HepG2 (cell line): ENCODE data around the gene NLRP12. TPM values are rescaled to one million over a fixed set of nuclear protein-coding genes. Genes with fewer than 3 reads are reported as not detected.
"Not testable (repeated sequence)": the region's sequence is repeated elsewhere in the genome, so short reads cannot be mapped to it uniquely, and the experiment has no call there.

ENCODE experiments used
- ATAC-seq: fragments of 200-7000 bp; cut with Tn5 transposase; 3 replicates; pipeline ENCODE4 v1.9.1; 2020; ENCODE audit warnings: mild to moderate bottlenecking, moderate library complexity
- BruUV-seq: library from RNA; stranded (reverse); fragments of 400-500 nt; replicated peaks from 2 replicates; lab custom pipeline; 2021; lab: Mats Ljungman, UMichigan
- CTCF ChIA-PET: fragments of 300-600 bp; formaldehyde crosslinking; extraction: SDS; loops from one replicate; lab custom pipeline; 2021; ENCODE audit warnings: low total read pairs, inconsistent platforms, low intra/inter-chr PET ratio; lab: Yijun Ruan, JAX
- POLR2A ChIA-PET: fragments of 350-600 bp; sonication (Branson Sonifier 250); formaldehyde crosslinking; loops from one replicate; lab custom pipeline; 2020; ENCODE audit warnings: antibody characterized with exemption, inconsistent platforms; lab: Yijun Ruan, JAX
- DNase-seq: peaks from one replicate; pipeline ENCODE4 v3.0.0-alpha.2; 2015; ENCODE audit warnings: low spot score
- FAIRE-seq: peaks from 3 replicates; lab custom pipeline; 2011; peaks lifted over from hg19 to GRCh38; lab: Jason Lieb, UNC
- H2AFZ ChIP-seq: one replicate; pipeline ENCODE4 v1.6.1; 2011; ENCODE audit warnings: low read length, inconsistent platforms
- H3K27ac ChIP-seq: fragments of 300-600 bp; 3 replicates; pipeline ENCODE4 v1.8.0; 2011; ENCODE audit warnings: mixed run types, mild to moderate bottlenecking, mixed read lengths, low read length, inconsistent platforms; ENCODE audit not compliant: insufficient read depth; ENCODE audit errors: extremely low read length
- H3K27me3 ChIP-seq, 2 experiments: fragments of 200-600 bp in 1 of 2; 2 replicates in 1 of 2; 3 replicates in 1 of 2; pipeline versions ENCODE4 v1.6.0 to v1.8.0; 2011; ENCODE audit warnings: low read length in 2 of 2, mild to moderate bottlenecking in 2 of 2, moderate library complexity in 2 of 2, inconsistent platforms in 1 of 2; ENCODE audit not compliant: insufficient read depth in 2 of 2, control insufficient read depth in 1 of 2
- H3K36me3 ChIP-seq, 2 experiments: fragments of 200-600 bp in 1 of 2; replicated peaks in 1 of 2; 2 replicates in 1 of 2; 3 replicates in 1 of 2; pipeline versions ENCODE4 v1.5.1 to v1.8.0; 2011; ENCODE audit warnings: low read length in 2 of 2, inconsistent platforms in 1 of 2; ENCODE audit not compliant: insufficient read depth in 2 of 2, control insufficient read depth in 1 of 2
- H3K4me1 ChIP-seq: 2 replicates; pipeline ENCODE4 v1.5.1; 2012; ENCODE audit warnings: low read length, inconsistent platforms; ENCODE audit not compliant: insufficient read depth
- H3K4me2 ChIP-seq: 2 replicates; pipeline ENCODE4 v1.6.0; 2011; ENCODE audit warnings: low read depth, low read length, inconsistent platforms
- H3K4me3 ChIP-seq, 3 experiments: fragments of 200-600 bp in 1 of 3; sonication (generic), shearing (Covaris generic) in 1 of 3; replicated peaks in 1 of 3; 2 replicates each; pipeline ENCODE4 v1.5.1; 2011 to 2016; ENCODE audit warnings: low read length in 3 of 3, inconsistent platforms in 2 of 3, low read depth in 2 of 3, mild to moderate bottlenecking in 2 of 3, control low read depth in 1 of 3, mixed read lengths in 1 of 3; ENCODE audit not compliant: insufficient read depth in 1 of 3
- H3K79me2 ChIP-seq: one replicate; pipeline ENCODE4 v1.6.1; 2011; ENCODE audit warnings: low read length, inconsistent platforms; ENCODE audit not compliant: insufficient read depth
- H3K9ac ChIP-seq: 2 replicates; pipeline ENCODE4 v1.6.0; 2011; ENCODE audit warnings: mild to moderate bottlenecking, low read depth, low read length, inconsistent platforms; ENCODE audit not compliant: insufficient read depth
- H3K9me3 ChIP-seq: 2 replicates; pipeline ENCODE4 v1.5.1; 2012; ENCODE audit warnings: mild to moderate bottlenecking, low read length
- H4K20me1 ChIP-seq: 2 replicates; pipeline ENCODE4 v1.6.0; 2011; ENCODE audit warnings: inconsistent platforms, mild to moderate bottlenecking, low read length, moderate library complexity; ENCODE audit not compliant: insufficient read depth
- ISX ChIP-seq: sonication (generic); formaldehyde crosslinking; conservative IDR thresholded peaks from 2 replicates; pipeline ENCODE4 v1.5.0; 2020; ENCODE audit warnings: missing genetic modification reagents
- POLR2A ChIP-seq, 2 experiments: IDR thresholded peaks; 2 replicates each; pipeline ENCODE4 v1.6.1; 2011; ENCODE audit warnings: low read depth in 2 of 2, low read length in 2 of 2, mild to moderate bottlenecking in 1 of 2, moderate library complexity in 1 of 2; ENCODE audit not compliant: insufficient read depth in 1 of 2
- POLR2AphosphoS2 ChIP-seq: IDR thresholded peaks from 2 replicates; pipeline ENCODE4 v1.6.1; 2011; ENCODE audit warnings: low read depth, low read length, improper control_type of control experiment
- ZBTB33 ChIP-seq: sonication (generic); formaldehyde crosslinking; IDR thresholded peaks from 2 replicates; pipeline ENCODE4 v1.4.0; 2020; ENCODE audit warnings: missing genetic modification reagents
- WGBS: methylation state at CpG from one replicate; pipeline ENCODE4 v1.1.6; 2017; ENCODE audit warnings: low lambda C conversion rate; 5-methylcytosine and 5-hydroxymethylcytosine counted together
- in situ Hi-C: cut with HindIII; loops from 2 replicates; pipeline ENCODE4 v1.10.0; 2017; ENCODE audit warnings: low pct_unique_long_range_greater_than_20kb; ENCODE audit not compliant: extremely low pct_ligation_motif_present
- intact Hi-C: fragments of 100-400 bp; cut with micrococcal nuclease; formaldehyde crosslinking; loops from one replicate; pipeline ENCODE4 v1.10.0; 2022; ENCODE audit not compliant: unreplicated experiment
- polyA plus RNA-seq, 8 experiments: library from polyadenylated mRNA; depleted of rRNA in 3 of 8; stranded (reverse) in 7 of 8; unstranded in 1 of 8; fragments of >200 nt; fragmentation: Illumina TruSeq in 4 of 8; extraction: Trizol in 4 of 8; gene quantifications; 2 replicates each; pipeline versions ENCODE4 v1.2.1 to v1.2.3, GENCODE V29; 2011 to 2016; ENCODE audit warnings: low read depth in 4 of 8, missing spikeins in 1 of 8, mixed read lengths in 1 of 8; ENCODE audit not compliant: insufficient read depth in 1 of 8
- total RNA-seq, 5 experiments: library from RNA; depleted of rRNA; stranded (reverse); fragments of >200 nt; fragmentation: Illumina TruSeq; extraction: Trizol; gene quantifications; 2 replicates each; pipeline ENCODE4 v1.2.3, GENCODE V29; 2016; ENCODE audit warnings: low read depth in 1 of 5

Gene NLRP12
- total and polyA plus RNA-seq, 2 of the 13 experiments (the other 11 are each of a cell fraction or from before 2014, with no cell fraction given), result 0.15 to 0.20 TPM

GRCh38 chr19:53871454-53871853 lies 47.3 kb upstream of the NLRP12 start (continued):
- no peak for TF ChIP-seq ZBTB33 (CRISPR knock-in tag)

DNA sequence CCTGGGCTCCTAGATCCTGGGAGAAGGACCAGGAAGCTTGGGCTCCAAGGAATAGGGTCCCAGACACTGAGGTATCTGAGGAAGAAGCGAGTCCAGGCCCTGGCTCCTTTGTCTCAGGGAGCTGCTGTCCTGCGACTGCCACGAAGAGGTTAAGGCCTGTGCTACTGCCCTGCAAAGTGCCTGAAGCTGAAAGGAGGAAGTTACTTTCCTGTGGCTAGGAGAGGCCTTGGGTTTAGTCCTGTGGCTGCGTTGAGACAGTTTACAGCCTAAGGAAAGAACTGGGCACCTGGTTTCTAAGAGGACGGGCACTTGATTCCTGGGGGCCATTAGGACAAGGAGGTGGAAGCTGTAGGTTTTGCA lies 46.4 kb upstream of the NLRP12 start:
- H3K4me2 ChIP-seq, result no peak overlapping the region
- no peak for FAIRE-seq
- in situ Hi-C loops, result no loop called here

DNA sequence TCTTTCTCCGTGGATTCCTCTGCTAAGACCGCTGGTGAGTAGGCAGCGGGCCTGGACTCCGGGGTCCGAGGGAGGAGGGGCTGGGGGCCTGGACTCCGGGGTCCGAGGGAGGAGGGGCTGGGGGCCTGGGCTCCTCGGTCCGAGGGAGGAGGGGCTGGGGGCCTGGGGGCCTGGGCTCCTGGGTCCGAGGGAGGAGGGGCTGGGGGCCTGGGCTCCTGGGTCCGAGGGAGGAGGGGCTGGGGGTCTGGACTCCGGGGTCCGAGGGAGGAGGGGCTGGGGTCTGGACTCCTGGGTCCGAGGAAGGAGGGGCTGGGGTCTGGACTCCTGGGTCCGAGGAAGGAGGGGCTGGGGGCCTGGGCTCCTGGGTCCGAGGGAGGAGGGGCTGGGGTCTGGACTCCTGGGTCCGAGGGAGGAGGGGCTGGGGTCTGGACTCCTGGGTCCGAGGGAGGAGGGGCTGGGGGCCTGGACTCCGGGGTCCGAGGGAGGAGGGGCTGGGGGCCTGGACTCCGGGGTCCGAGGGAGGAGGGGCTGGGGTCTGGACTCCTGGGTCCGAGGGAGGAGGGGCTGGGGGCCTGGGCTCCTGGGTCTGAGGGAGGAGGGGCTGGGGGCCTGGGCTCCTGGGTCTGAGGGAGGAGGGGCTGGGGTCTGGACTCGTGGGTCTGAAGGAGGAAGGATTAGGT lies 45.8 kb upstream of the NLRP12 start:
- DNase-seq, CTCF ChIA-PET, FAIRE-seq, H3K9me3 ChIP-seq, H3K4me1 ChIP-seq, BruUV-seq, ATAC-seq, in situ Hi-C loops, H3K27me3 ChIP-seq, H2AFZ ChIP-seq: not testable (repeated sequence)
- peaks cover 33% of the 10 kb centered on the region for H3K79me2 ChIP-seq
- intact Hi-C loops, result loop anchor here (1.0 kb wide), 2 partner anchors 9 to 17 kb away; no protein-coding TSS in a partner anchor
- peaks cover 10 to 37% of the 10 kb centered on the region in 2 experiments; a peak in 4 of 5 replicates for H3K36me3 ChIP-seq
- H3K9ac ChIP-seq, result peak overlapping the region; percentile 100
- WGBS, result 48% methylated on average over 11 of the region's 24 CpGs
- peak overlapping the region; percentile 98 for H3K27ac ChIP-seq
- peak overlapping the region; percentile 93 for H3K4me2 ChIP-seq
- POLR2A ChIA-PET, result interaction anchor here (1.7 kb wide), 1 partner anchor 9 kb away, joined by 9 read pairs; no protein-coding TSS in a partner anchor
- H4K20me1 ChIP-seq, result peaks cover 21% of the 10 kb centered on the region; the same call in 1 of the 2 replicates
- H3K4me3 ChIP-seq, result peak overlapping the region; percentile 76 to 99 (median 99)

More for the DNA sequence above, 46.4 kb upstream of the NLRP12 start:
- Histone ChIP-seq H3K4me3 (no peak overlapping the region), H3K27ac (no peak overlapping the region), H3K9me3 (no peaks in the 10 kb centered on the region), H3K79me2 (peaks cover 32% of the 10 kb centered on the region), H3K27me3 (no peaks in the 10 kb centered on the region; a peak in 1 of 5 replicates), H3K9ac (no peak overlapping the region), H2AFZ (no peak overlapping the region), H3K4me1 (peaks cover 2% of the 10 kb centered on the region; the same call in 1 of the 2 replicates), H3K36me3 (peaks cover 10 to 39% of the 10 kb centered on the region in 2 experiments; a peak in 4 of 5 replicates), H4K20me1 (peaks cover 21% of the 10 kb centered on the region; the same call in 1 of the 2 replicates)
- BruUV-seq, result no TSS peak
- CTCF ChIA-PET, result no interaction called here
- ATAC-seq, result no peak
- POLR2A ChIA-PET, result interaction anchor here (1.7 kb wide), 1 partner anchor 9 kb away, joined by 9 read pairs; no protein-coding TSS in a partner anchor
- intact Hi-C loops, result no loop called here
- no peak for DNase-seq
- 93% methylated on average over 5 of the region's 5 CpGs for WGBS
- TF ChIP-seq POLR2AphosphoS2 (0 out of 2 replicates have a peak, but pooled peaks have one; percentile 47), ISX (CRISPR knock-in tag) (no peak), POLR2A (IDR thresholded peaks at IDR 0.05; ENCODE audit: insufficient read depth in 1 of 2, low read depth in 2 of 2, low read length in 2 of 2) (peak in 1 of 2 experiments; percentile 49; a peak in 2 of 4 replicates)
